Measurements from ENCODE around the gene C21orf58.
A peak's percentile ranks its signal among the peaks of the same experiment; 100 is the strongest.

Gene C21orf58

GRCh38 chr21:46299167-46299566 lies 24.5 kb downstream of the C21orf58 start:
- Mint-ChIP-seq H3K27me3 (no peaks in the 10 kb centered on the region), H3K4me3 (peak overlapping the region; percentile 36), H3K27ac (no peak overlapping the region), H3K36me3 (no peaks in the 10 kb centered on the region), H3K9me3 (no peaks in the 10 kb centered on the region), H3K4me1 (peaks cover 24% of the 10 kb centered on the region)
- ATAC-seq = no peak

- Mint-ChIP-seq H3K36me3 (no peaks in the 10 kb centered on the region), H3K27ac (peak overlapping the region; percentile 75), H3K4me1 (peaks cover 24% of the 10 kb centered on the region), H3K27me3 (no peaks in the 10 kb centered on the region), H3K9me3 (no peaks in the 10 kb centered on the region), H3K4me3 (peak overlapping the region; percentile 70)
- ATAC-seq = peak; percentile 57
Observed at GRCh38 chr21:46297338-46298271, 26.1 kb downstream of the C21orf58 start.

DNA sequence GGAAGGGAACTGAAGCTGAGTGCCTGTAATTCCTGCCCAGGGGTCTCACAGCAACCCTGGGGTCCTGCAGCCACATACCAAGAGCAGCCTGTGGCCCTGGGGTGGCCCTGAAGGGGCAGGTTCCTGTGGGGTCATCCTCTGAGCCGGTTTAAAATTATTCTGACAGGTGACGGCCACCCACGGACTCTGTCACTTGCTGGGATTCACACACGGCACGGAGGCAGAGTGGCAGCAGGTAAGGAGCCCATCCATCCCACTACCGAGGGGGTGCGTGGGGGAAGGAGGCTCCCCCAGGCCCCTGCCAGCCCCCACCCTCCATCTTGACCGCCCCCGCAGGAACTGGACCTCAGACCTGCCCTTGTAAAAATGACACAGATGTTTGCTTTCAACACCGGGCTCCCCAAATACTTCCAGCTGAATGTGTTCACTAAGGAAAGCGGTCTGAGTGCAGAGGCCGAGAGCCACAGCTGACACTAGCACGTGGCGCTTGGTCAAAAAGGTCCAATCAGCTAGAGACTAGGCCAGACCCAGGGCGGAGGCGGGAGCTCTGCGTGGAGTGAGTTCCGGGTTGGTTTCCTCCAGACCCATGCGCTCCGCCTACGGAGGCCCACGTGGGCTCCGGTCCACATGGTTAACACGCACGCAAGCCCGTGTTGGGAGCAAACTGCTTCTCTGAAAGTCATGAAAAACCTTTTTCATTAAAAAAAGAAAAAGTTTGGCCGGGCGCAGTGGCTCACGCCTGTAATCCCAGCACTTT lies 27.5 kb downstream of the C21orf58 start:
- ATAC-seq = peak; percentile 95
- H3K36me3 Mint-ChIP-seq = peaks cover 11% of the 10 kb centered on the region
- H3K4me3 Mint-ChIP-seq = peak overlapping the region; percentile 66
- peak overlapping the region; percentile 75 for H3K27ac Mint-ChIP-seq
- H3K4me1 Mint-ChIP-seq = peaks cover 24% of the 10 kb centered on the region
- H3K9me3 Mint-ChIP-seq = no peaks in the 10 kb centered on the region
- no peaks in the 10 kb centered on the region for H3K27me3 Mint-ChIP-seq

DNA sequence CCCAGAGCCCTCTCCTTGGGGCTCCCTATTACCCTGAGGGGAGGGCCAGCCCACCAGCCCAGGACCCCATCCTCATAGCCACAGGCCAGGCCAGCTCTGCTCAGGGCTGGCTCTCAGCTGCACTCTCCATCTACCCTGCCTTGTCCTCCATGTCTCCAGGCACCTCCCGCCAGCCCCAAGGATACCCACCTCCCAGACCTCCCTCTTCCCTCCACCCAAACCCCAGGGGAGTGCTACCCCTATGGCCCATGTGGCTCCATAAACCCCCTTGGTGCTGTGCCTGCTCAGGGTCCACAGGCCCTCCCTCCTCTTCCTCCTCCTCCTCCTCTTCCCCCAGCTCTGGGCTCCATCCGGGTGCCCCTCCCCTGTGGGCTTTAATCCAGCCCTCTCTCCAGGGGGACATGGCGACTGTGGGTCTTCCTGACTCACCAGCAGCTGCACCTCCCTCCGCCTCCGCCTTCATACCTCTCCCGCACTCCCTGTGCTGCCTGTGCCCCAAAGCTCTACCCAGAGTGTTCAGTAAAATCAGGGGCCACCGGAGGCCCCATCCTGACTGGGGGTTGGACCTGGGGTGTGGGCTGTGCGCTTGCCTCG lies 28.4 kb downstream of the C21orf58 start:
- peak; percentile 9 for ATAC-seq
- Mint-ChIP-seq H3K27me3 (no peaks in the 10 kb centered on the region), H3K36me3 (peaks cover 12% of the 10 kb centered on the region), H3K9me3 (no peaks in the 10 kb centered on the region), H3K27ac (peak overlapping the region; percentile 75), H3K4me3 (no peak overlapping the region), H3K4me1 (peaks cover 27% of the 10 kb centered on the region)

GRCh38 chr21:46294647-46295176 lies 29.0 kb downstream of the C21orf58 start:
- Mint-ChIP-seq H3K27me3 (no peaks in the 10 kb centered on the region), H3K4me1 (peaks cover 33% of the 10 kb centered on the region), H3K4me3 (no peak overlapping the region), H3K27ac (peak overlapping the region; percentile 75), H3K36me3 (peaks cover 12% of the 10 kb centered on the region), H3K9me3 (no peaks in the 10 kb centered on the region)
- ATAC-seq = no peak

DNA sequence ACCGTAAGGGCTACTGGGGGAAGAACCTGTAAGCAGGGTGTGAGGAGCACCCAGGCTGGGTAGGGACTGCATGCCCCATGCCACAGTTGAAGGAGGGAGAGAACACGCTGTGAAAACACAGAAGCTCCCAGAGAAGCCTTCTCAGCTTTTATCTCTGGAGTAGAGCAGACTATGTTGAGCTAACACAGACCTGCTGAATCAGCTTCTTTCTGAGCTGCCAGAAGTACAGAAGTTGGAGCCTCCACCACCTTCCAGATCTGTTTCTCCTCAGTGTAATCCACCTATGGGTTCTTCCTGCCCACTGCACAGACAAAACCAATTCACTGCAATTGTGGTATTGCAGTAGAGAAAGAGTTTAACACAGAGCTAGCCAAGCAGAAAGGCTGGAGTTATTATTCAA lies 32.1 kb downstream of the C21orf58 start:
- H3K27ac Mint-ChIP-seq = no peak overlapping the region
- peaks cover 19% of the 10 kb centered on the region for H3K36me3 Mint-ChIP-seq
- ATAC-seq = no peak
- H3K4me1 Mint-ChIP-seq = peaks cover 46% of the 10 kb centered on the region
- H3K27me3 Mint-ChIP-seq = no peaks in the 10 kb centered on the region
- no peaks in the 10 kb centered on the region for H3K9me3 Mint-ChIP-seq
- no peak overlapping the region for H3K4me3 Mint-ChIP-seq

DNA sequence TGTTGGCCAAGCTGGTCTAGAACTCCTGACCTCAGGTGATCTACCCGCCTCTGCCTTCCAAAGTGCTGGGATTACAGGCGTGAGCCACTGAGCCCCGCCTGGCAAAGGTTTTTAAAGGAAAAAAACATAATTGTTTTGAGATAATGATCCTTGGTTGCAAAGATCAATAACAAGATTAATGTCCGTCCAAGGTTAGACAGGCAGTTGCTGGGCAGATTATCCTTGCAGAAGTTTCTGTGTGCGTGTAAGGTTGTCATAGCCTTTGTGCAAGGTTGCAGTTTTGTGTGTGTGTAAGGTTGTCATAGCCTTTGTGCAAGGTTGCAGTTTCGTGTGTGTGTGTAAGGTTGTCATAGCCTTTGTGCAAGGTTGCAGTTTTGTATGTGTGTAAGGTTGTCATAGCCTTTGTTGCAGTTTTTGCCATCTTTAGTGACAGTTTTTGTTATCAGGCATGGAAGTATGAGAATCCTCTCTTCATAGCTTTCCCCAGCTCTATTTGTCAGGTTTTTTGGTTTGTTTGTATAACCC lies 34.0 kb downstream of the C21orf58 start:
- H3K27ac Mint-ChIP-seq = no peak overlapping the region
- H3K27me3 Mint-ChIP-seq = no peaks in the 10 kb centered on the region
- H3K9me3 Mint-ChIP-seq = no peaks in the 10 kb centered on the region
- H3K4me3 Mint-ChIP-seq = no peak overlapping the region
- H3K36me3 Mint-ChIP-seq = peaks cover 19% of the 10 kb centered on the region
- H3K4me1 Mint-ChIP-seq = peaks cover 38% of the 10 kb centered on the region
- ATAC-seq = no peak

GRCh38 chr21:46287541-46287940 lies 36.1 kb downstream of the C21orf58 start:
- no peaks in the 10 kb centered on the region for H3K9me3 Mint-ChIP-seq

DNA sequence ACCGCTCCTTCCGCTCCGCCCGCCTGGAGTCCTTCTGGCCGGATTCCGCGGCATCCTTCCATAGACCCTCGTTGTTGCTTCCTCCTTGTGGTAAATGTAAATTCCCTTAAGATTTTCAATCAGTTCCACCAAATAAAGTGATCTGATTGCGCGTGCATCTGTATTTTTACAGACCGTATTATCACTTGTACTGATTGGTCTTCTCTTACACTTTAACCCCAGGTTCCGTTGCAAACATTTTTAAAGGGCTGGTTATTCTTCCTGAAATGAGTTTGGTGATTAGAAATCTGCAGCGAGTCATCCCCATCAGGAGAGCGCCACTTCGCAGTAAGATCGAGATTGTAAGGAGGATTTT lies 37.0 kb downstream of the C21orf58 start:
- Mint-ChIP-seq H3K4me3 (peak overlapping the region; percentile 100), H3K27me3 (no peaks in the 10 kb centered on the region), H3K27ac (peak overlapping the region; percentile 91), H3K9me3 (no peaks in the 10 kb centered on the region), H3K4me1 (peaks cover 54% of the 10 kb centered on the region), H3K36me3 (peaks cover 19% of the 10 kb centered on the region)
- ATAC-seq = peak; percentile 24

More at GRCh38 chr21:46287541-46287940, 36.1 kb downstream of the C21orf58 start:
- no peak overlapping the region for H3K4me3 Mint-ChIP-seq
- peaks cover 26% of the 10 kb centered on the region for H3K36me3 Mint-ChIP-seq
- peak overlapping the region; percentile 91 for H3K27ac Mint-ChIP-seq
- H3K27me3 Mint-ChIP-seq = no peaks in the 10 kb centered on the region
- peaks cover 54% of the 10 kb centered on the region for H3K4me1 Mint-ChIP-seq
- no peak for ATAC-seq

DNA sequence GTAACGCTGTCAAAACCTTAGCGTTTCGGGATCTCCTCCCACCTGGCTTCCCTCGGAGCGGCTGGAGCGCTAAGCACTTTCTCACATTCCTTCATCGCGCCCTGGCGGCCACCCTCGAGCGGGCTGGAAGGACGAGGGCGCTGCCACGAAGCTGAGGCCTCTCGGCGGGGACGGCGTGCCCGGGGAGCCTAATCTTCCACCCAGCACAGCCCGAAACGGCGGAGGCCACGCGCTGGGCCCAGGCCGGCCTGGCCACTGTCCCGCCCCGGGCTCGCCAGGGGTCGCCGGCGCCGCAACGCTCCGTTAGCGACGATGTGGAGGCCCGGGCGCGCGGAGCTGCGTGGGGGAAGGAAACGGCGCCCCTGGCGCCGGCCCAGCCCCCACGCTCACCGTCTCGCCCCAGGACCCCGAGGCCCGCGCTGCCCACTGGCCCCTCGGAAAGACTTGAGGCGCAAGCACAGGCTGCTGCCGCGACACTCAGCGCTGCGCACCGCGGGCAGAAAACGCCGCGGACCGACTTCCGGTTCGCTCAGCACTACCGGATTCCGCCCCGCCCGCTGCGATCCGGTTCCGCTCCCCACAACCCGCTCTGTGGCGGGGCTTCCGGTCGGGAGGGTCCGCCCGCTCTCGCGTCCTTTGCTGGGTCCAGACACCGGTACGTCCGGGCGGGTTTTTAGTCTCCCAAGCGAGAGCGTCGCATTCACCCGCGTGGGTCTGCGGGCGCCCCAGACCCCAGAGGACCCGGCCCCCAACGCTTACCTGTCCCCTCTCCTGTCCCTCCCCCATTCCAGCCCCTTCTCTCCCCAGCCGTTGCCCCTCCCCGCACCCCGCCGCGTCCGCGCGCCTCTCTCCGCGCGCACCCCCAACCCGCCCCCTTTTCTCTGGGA lies 37.7 kb downstream of the C21orf58 start, which contains the start of gene YBEY:
YBEY (plus strand) TSS at position 582 of the 887 bp plus-strand sequence. CDS start 572 bp downstream, outside the sequence.
- H3K9me3 Mint-ChIP-seq = no peaks in the 10 kb centered on the region
- peak; percentile 95 for ATAC-seq
- H3K36me3 Mint-ChIP-seq = peaks cover 13% of the 10 kb centered on the region
- H3K27ac Mint-ChIP-seq = peak within 1 kb of the TSS; percentile 91
- peak within 1 kb of the TSS; percentile 100 for H3K4me3 Mint-ChIP-seq
- H3K27me3 Mint-ChIP-seq = no peaks in the 10 kb centered on the region
- peaks cover 60% of the 10 kb centered on the region for H3K4me1 Mint-ChIP-seq

GRCh38 chr21:46285206-46285661 lies 38.4 kb downstream of the C21orf58 start, which contains the start of gene MCM3AP:
TSS of gene MCM3AP (minus strand) at chr21:46285611. CDS start at chr21:46285286, 325 bp downstream.
- no peaks in the 10 kb centered on the region for H3K27me3 Mint-ChIP-seq
- H3K27ac Mint-ChIP-seq = peak within 1 kb of the TSS; percentile 91
- no peaks in the 10 kb centered on the region for H3K9me3 Mint-ChIP-seq
- H3K4me1 Mint-ChIP-seq = peaks cover 63% of the 10 kb centered on the region
- H3K4me3 Mint-ChIP-seq = peak within 1 kb of the TSS; percentile 100
- peaks cover 13% of the 10 kb centered on the region for H3K36me3 Mint-ChIP-seq
- no peak for ATAC-seq

DNA sequence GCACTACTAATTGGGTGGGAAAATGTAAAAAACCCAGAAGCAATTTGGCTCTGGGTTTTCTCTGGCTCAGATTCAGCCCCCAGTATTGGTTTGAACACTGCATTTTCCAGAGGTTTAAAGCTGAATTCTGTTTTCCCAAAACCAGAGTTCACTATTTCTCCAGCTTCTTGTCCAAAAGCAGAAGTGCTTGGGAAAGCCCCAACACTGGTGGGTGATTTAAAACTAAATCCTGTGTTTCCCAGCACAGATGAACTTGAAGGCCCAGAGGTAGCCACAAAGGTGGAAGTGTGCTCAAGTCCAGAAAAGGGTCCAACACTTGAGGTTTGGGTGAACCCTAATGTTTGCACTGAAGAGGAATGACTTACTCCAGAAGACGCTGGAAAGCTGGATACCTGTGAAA lies 38.9 kb downstream of the C21orf58 start:
- H3K27me3 Mint-ChIP-seq = no peaks in the 10 kb centered on the region
- peaks cover 58% of the 10 kb centered on the region for H3K4me1 Mint-ChIP-seq
- peak overlapping the region; percentile 100 for H3K4me3 Mint-ChIP-seq
- no peak for ATAC-seq
- H3K9me3 Mint-ChIP-seq = no peaks in the 10 kb centered on the region
- H3K27ac Mint-ChIP-seq = peak overlapping the region; percentile 91
- H3K36me3 Mint-ChIP-seq = peaks cover 16% of the 10 kb centered on the region

GRCh38 chr21:46284077-46284644 lies 39.5 kb downstream of the C21orf58 start:
- Mint-ChIP-seq H3K9me3 (no peaks in the 10 kb centered on the region), H3K27ac (peak overlapping the region; percentile 13), H3K4me1 (peaks cover 52% of the 10 kb centered on the region), H3K4me3 (peak overlapping the region; percentile 78), H3K36me3 (peaks cover 19% of the 10 kb centered on the region), H3K27me3 (no peaks in the 10 kb centered on the region)
- ATAC-seq = no peak

Measured in stimulated activated memory B cell treated with anti-CD40 and anti-IgM and Interleukin-4, amounts not matched to agents 10 μg/mL and 1 μg/mL and 100 μg/mL, for 72 hours (primary cell).